Progenitor cell of endocrine pancreas (in vitro differentiated cells): ENCODE results near the gene FGFR2. TPM values are rescaled to one million over a fixed set of nuclear protein-coding genes. Genes with fewer than 3 reads are reported as not detected.

Source experiments
- DNase-seq: peaks from one replicate; pipeline ENCODE4 v3.0.0; 2021; ENCODE audit warnings: low spot score; ENCODE audit not compliant: unreplicated experiment
- H3K27ac Mint-ChIP-seq: 2 replicates; pipeline ENCODE4 v1.8.0; 2021; ENCODE audit warnings: mild to moderate bottlenecking, moderate library complexity, mixed read lengths
- H3K27me3 Mint-ChIP-seq: 2 replicates; pipeline ENCODE4 v1.8.0; 2021; ENCODE audit warnings: mixed read lengths
- H3K36me3 Mint-ChIP-seq: 2 replicates; pipeline ENCODE4 v1.8.0; 2022; ENCODE audit warnings: mixed read lengths; ENCODE audit not compliant: insufficient read depth
- H3K4me1 Mint-ChIP-seq: 2 replicates; pipeline ENCODE4 v1.8.0; 2021; ENCODE audit warnings: low read depth, mixed read lengths
- H3K4me3 Mint-ChIP-seq: 2 replicates; pipeline ENCODE4 v1.8.0; 2021; ENCODE audit warnings: low read depth, mild to moderate bottlenecking, moderate library complexity, mixed read lengths
- H3K9me3 Mint-ChIP-seq: 2 replicates; pipeline ENCODE4 v1.8.0; 2021; ENCODE audit warnings: low read depth, mixed read lengths
- CTCF ChIP-seq: fragments of 200-600 bp; sonication (generic); IDR thresholded peaks from one replicate; pipeline ENCODE4 v1.5.0; 2021; ENCODE audit warnings: antibody characterized with exemption, mild to moderate bottlenecking; ENCODE audit not compliant: unreplicated experiment
- total RNA-seq: library from RNA; stranded (reverse); gene quantifications from 2 replicates; pipeline ENCODE4 v1.2.1, GENCODE V29; 2021

The FGFR2 gene
- total RNA-seq, 1 donor from 2014 or later, result 146 TPM

GRCh38 chr10:121594076-121594475 lies 4.2 kb downstream of the FGFR2 start:
- Mint-ChIP-seq H3K9me3 (no peaks in the 10 kb centered on the region), H3K4me1 (peaks cover 66% of the 10 kb centered on the region), H3K27ac (peak overlapping the region; percentile 87), H3K36me3 (peaks cover 29% of the 10 kb centered on the region), H3K4me3 (peak overlapping the region; percentile 62), H3K27me3 (no peaks in the 10 kb centered on the region)
- TF ChIP-seq CTCF, result no peak
- no peak for DNase-seq

GRCh38 chr10:121593281-121594075 lies 4.8 kb downstream of the FGFR2 start:
- H3K36me3 Mint-ChIP-seq, result peaks cover 31% of the 10 kb centered on the region
- H3K4me1 Mint-ChIP-seq, result peaks cover 70% of the 10 kb centered on the region
- H3K4me3 Mint-ChIP-seq, result peak overlapping the region; percentile 62
- TF ChIP-seq CTCF, result no peak
- DNase-seq, result no peak
- no peaks in the 10 kb centered on the region for H3K27me3 Mint-ChIP-seq
- peak overlapping the region; percentile 22 for H3K27ac Mint-ChIP-seq
- no peaks in the 10 kb centered on the region for H3K9me3 Mint-ChIP-seq

GRCh38 chr10:121592155-121592890 lies 5.9 kb downstream of the FGFR2 start:
- H3K4me3 Mint-ChIP-seq, result peak overlapping the region; percentile 17
- peaks cover 39% of the 10 kb centered on the region for H3K36me3 Mint-ChIP-seq
- peak; percentile 41 for TF ChIP-seq CTCF
- H3K27ac Mint-ChIP-seq, result peak overlapping the region; percentile 59
- no peak for DNase-seq
- no peaks in the 10 kb centered on the region for H3K27me3 Mint-ChIP-seq
- peaks cover 6% of the 10 kb centered on the region for H3K9me3 Mint-ChIP-seq
- H3K4me1 Mint-ChIP-seq, result peaks cover 70% of the 10 kb centered on the region

- Mint-ChIP-seq H3K36me3 (peaks cover 51% of the 10 kb centered on the region), H3K4me1 (peaks cover 68% of the 10 kb centered on the region), H3K27me3 (no peaks in the 10 kb centered on the region), H3K9me3 (peaks cover 15% of the 10 kb centered on the region), H3K4me3 (no peak overlapping the region), H3K27ac (peak overlapping the region; percentile 31)
- DNase-seq, result no peak
- TF ChIP-seq CTCF, result no peak
Observed at GRCh38 chr10:121591186-121591585, 7.1 kb downstream of the FGFR2 start.

- Mint-ChIP-seq H3K4me3 (no peak overlapping the region), H3K9me3 (peaks cover 15% of the 10 kb centered on the region), H3K27me3 (no peaks in the 10 kb centered on the region), H3K27ac (peak overlapping the region; percentile 31), H3K36me3 (peaks cover 55% of the 10 kb centered on the region), H3K4me1 (peaks cover 65% of the 10 kb centered on the region)
- TF ChIP-seq CTCF, result no peak
- DNase-seq, result no peak
Observed at GRCh38 chr10:121590772-121591171, 7.5 kb downstream of the FGFR2 start.
